Pulmonary artery endothelial cell (primary cell): Measurements from ENCODE around the gene PXDC1. TPM values are rescaled to one million over a fixed set of nuclear protein-coding genes. Genes with fewer than 3 reads are reported as not detected.

Experiments used
- total RNA-seq: library from RNA; depleted of rRNA; stranded (reverse); fragments of >200 nt; gene quantifications from 2 replicates; pipeline ENCODE4 v1.2.3, GENCODE V29; 2014

The PXDC1 gene
- total RNA-seq, 1 donor from 2014 or later, result 104 TPM

Other genes starting within 250 kb of the PXDC1 start
- gene FAM50B, start 97.7 kb upstream of the PXDC1 start, total RNA-seq, result 8.7 and 18.9 TPM in 2 replicates